Measurements from ENCODE around the gene C12orf56.

DNA sequence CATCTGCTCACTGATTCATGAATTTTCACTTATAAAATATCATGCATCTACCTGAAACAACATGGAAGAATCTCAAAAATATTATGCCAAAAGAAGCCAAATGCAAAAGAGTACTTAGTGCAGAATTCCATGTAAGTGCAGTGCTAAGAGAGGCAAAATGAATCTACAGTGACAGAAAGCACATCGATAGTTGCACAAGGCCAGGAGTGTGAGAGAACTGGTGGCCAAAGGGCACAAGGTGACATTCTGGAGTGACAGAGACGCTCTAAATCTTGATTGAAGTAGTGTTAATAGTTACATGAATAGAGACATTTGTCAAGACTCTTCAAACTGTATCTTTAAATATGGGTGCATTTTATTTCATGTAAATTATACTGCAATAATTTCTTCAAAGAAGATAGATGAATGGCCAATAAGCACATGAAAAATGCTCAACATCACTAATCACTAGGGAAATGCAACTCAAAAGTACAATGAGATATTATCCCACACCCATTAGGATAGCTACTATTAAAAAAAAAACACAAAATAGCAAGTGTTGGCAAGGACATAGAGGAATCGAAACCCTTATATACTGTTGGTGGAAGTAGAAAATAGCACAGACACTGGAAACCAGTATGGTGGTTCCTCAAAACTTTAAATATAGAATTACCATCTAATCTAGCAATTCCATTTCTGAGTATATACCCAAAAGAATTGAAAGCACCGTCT lies 96.7 kb downstream of the C12orf56 start:
- TF ChIP-seq, protein P1, sequence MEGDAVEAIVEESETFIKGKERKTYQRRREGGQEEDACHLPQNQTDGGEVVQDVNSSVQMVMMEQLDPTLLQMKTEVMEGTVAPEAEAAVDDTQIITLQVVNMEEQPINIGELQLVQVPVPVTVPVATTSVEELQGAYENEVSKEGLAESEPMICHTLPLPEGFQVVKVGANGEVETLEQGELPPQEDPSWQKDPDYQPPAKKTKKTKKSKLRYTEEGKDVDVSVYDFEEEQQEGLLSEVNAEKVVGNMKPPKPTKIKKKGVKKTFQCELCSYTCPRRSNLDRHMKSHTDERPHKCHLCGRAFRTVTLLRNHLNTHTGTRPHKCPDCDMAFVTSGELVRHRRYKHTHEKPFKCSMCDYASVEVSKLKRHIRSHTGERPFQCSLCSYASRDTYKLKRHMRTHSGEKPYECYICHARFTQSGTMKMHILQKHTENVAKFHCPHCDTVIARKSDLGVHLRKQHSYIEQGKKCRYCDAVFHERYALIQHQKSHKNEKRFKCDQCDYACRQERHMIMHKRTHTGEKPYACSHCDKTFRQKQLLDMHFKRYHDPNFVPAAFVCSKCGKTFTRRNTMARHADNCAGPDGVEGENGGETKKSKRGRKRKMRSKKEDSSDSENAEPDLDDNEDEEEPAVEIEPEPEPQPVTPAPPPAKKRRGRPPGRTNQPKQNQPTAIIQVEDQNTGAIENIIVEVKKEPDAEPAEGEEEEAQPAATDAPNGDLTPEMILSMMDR (conservative IDR thresholded peaks at IDR 0.05) = no peak
- no peak for TF ChIP-seq ZFX (IDR thresholded peaks at IDR 0.05)

All from C4-2B (cell line).